SK-MEL-5 (cell line): Measurements from ENCODE around the gene OR5J2. TPM values are rescaled to one million over a fixed set of nuclear protein-coding genes. Genes with fewer than 3 reads are reported as not detected.
"Not testable (repeated sequence)": the region's sequence is repeated elsewhere in the genome, so short reads cannot be mapped to it uniquely, and the experiment has no call there.

ENCODE experiments used
- DNase-seq: peaks from one replicate; pipeline ENCODE4 v3.0.0-alpha.2; 2016; ENCODE audit warnings: low read depth, low spot score
- in situ Hi-C: cut with HindIII; loops from 2 replicates; pipeline ENCODE4 v1.10.0; 2016; ENCODE audit warnings: low sequenced_read_pairs, high pct_unique_total_duplicates, low pct_unique_long_range_greater_than_20kb
- polyA plus RNA-seq, 2 experiments: library from polyadenylated mRNA; depleted of rRNA; stranded (reverse); fragments of >200 nt; gene quantifications; 2 replicates each; pipeline ENCODE4 v1.2.3, GENCODE V29; 2015
- total RNA-seq: library from RNA; depleted of rRNA; stranded (reverse); fragments of >200 nt; shearing (Covaris generic); gene quantifications from 2 replicates; pipeline ENCODE4 v1.2.3, GENCODE V29; 2014; rRNA removed

Gene OR5J2
- 0.82 and 1.0 TPM in 2 replicates for total RNA-seq
- polyA plus RNA-seq (2015; cell fraction: cytosol; rRNA removed): 0.18 TPM in 1 of 2 replicates, not detected in the other
- 6.6 and 9.2 TPM in 2 replicates for polyA plus RNA-seq (2015; cell fraction: nucleus; rRNA removed)

DNA sequence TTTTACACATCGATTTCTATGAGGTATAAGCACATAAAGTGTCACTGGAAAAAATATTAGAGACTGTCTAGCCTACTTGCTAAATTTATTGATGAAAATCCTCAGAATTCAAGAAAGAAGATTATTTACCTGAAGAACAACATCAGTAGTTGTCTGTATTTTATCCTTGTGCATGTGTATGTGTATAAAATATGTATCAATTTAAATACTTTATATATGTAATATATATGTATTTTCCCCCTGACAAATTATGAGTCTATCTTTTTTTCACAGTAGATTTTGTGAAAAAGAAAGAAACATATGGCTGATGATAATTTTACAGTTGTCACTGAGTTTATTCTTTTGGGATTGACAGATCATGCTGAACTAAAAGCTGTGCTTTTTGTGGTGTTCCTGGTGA lies at the start of gene OR5J2:
TSS of gene OR5J2 (plus strand) at position 301 of the 400 bp plus-strand sequence. CDS start at position 301, 0 bp downstream.
- in situ Hi-C loops: no loop called here

DNA sequence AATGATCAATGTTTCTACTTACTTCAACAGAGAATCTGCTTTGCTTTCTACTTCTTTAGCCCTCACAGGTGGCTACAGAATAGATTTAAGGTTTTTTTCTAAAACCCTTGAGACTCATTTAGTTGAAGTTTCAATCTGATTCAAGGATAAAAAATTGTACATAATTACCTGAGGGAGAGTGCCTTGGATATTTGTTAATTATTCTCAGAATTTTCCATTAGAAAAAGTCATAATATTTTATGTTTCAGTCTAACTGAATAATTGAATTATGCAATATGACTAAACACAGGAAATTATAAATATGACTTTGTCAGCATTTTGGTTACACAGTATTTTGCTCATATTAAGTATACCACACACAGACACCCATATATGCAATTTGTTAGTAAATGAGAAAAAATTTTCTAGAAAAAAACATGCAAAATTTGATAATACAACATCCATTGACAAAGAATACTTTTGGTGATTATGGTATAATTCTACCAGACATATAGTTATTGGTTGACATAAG lies 36.2 kb upstream of the OR5J2 start, which contains the start of gene OR8J3:
TSS of gene OR8J3 (minus strand) at position 51 of the 511 bp plus-strand sequence. CDS start 2,483 bp downstream, outside the sequence.
- in situ Hi-C loops: no loop called here
- no peak for DNase-seq

More for the DNA sequence above, at the start of gene OR5J2:
- DNase-seq: no peak

DNA sequence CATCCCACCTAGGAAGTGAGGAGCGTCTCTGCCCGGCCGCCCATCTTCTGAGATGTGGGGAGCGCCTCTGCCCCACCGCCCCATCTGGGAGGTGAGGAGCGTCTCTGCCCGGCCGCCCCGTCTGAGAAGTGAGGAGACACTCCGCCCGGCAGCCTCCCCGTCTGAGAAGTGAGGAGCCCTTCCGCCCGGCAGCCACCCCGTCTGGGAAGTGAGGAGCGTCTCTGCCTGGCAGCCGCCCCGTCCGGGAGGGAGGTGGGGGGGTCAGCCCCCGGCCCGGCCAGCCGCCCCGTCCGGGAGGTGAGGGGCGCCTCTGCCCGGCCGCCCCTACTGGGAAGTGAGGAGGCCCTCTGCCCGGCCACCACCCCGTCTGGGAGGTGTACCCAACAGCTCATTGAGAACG lies 32.7 kb upstream of the OR5J2 start:
- in situ Hi-C loops, DNase-seq: not testable (repeated sequence)

DNA sequence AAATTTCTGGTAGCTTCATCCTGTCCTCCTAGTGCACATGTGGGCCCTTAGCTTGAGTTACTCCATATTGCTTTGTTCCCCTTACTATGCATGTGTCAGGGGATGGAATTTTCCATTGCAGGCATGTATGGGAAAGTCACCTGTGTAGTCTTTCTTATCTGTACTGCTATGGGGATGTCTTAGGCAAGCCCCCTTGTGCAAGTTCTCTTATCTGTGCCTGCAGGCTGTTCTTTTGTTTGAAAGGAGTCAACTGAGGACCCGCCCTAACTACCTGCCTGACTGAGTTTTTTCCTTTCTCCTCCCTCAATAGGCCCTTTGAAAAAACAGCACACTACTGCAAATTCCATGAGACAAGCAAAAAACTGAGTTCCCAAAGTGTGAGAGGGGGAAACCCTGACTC lies 25.0 kb upstream of the OR5J2 start:
- in situ Hi-C loops: no loop called here
- DNase-seq: no peak

DNA sequence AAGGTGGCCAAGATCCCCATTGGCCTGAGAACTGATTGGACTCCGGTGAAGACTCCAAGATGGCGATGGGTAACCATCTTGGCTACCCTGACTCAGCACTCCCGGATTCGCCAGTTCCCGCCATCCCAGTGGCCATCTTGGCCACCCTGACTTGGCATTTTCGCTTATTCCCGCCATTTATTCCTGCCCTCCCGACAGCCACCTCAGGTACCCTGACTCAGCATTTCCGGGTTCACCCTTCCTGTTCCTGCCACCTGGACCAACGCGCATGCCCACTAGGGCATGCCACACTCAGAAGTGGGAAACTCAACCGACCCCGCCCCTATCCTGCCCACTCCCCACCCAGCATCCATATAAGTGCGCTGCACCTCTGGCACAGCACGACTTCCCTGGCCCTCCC lies 24.1 kb upstream of the OR5J2 start:
- DNase-seq: no peak
- in situ Hi-C loops: no loop called here

DNA sequence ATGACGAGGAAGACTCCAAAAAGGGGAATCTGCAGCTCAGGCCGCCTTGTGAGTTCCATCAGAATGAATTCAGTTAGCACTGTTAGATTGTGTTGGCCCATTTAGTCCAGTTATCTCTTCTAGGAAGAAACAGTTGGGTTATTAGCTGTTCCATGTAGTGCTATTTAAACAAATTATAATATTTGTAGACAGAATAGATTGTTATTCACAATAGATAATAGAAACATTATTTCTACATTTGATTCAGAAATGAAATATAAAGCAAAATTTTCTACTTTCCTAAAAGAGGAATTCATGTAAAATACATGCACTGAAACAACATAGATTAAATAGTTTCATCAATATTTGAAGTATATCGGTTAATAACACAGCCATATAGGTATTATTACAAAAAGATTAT lies 16.2 kb upstream of the OR5J2 start, which contains the start of gene OR8K5:
TSS of gene OR8K5 (minus strand) at position 101 of the 400 bp plus-strand sequence. CDS start at position 101, 0 bp downstream.
- DNase-seq: no peak
- in situ Hi-C loops: no loop called here

DNA sequence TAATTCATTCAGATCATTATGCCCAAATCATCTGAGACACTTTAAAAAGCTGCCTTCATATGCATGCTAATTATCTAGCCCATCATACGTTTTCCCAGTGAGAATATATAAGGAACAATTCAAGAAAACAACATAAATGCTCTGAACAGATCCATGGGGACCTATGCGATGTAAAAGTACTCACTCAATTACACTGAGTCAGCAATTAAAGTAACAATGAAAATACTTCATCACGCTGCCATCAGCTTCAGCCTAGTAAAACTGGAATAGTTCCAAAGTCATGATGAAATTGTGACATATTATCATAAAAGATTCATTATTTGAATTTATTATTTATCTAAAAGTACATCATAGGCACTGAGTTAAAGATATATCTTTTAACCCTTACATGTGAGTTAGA lies 12.6 kb upstream of the OR5J2 start:
- no peak for DNase-seq
- in situ Hi-C loops: no loop called here

DNA sequence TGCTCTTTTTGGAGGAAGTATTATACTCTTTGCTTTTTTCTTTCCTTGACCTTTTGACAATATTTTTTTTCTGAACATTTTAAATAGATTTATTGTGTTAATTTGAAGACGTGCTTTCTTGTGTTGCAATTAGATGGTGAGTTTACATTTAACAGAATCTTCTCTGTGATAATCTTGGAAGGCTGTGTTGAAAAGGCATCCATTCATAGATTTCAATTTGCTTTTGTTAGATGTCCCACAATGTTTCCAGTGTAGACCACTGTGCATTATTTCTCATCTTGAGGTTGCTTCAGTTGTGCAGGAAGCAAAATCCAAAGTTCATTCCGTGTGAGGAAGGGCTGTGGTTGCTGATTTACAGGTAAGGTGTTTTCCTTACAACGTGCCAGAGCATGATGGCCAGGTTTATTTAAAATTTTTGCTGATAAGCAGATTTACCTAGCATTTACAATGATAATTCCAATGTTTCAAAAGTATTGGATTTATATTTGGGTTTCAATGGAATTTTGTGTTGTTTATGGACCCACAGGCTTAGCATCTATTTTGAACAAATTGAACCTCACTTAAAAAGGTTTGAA lies 4.1 kb upstream of the OR5J2 start:
- in situ Hi-C loops: no loop called here
- peak; percentile 92 for DNase-seq

DNA sequence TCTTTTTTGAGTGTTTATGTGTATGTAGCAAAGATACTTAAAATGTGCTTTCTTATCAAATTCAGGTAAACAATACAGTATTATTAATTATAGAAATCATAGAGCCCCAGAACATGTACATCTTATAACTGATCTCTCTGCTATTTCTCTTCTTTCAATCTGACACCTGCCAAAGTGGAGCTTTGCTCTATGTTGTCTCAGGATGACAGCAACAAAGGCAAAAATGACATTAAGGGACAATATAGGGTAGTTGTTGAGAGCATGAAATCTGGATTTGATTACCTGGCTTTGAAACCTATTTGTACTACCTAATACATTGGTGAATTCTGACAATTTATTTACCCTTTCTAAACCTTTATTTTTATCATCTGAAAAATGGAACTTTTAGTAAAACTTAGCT lies 7.0 kb downstream of the OR5J2 start:
- in situ Hi-C loops: no loop called here
- no peak for DNase-seq

DNA sequence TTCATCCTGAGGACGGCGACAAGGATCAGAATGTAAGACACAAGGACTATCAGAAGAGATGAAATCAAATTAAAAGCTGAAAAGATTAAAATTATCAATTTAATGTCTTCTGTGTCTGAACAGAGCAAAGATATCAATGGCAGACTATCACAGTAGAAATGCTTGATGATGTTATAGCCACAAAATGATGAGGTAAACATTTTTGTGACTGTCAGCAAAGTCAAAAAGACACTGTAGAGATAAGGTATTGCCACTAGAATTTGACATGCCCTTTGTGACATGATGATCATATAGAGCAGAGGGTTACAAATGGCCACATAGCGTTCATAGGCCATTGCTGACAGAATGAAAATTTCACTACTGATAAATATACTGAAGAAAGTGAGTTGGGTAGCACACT lies 12.2 kb downstream of the OR5J2 start:
- no peak for DNase-seq
- in situ Hi-C loops: no loop called here

DNA sequence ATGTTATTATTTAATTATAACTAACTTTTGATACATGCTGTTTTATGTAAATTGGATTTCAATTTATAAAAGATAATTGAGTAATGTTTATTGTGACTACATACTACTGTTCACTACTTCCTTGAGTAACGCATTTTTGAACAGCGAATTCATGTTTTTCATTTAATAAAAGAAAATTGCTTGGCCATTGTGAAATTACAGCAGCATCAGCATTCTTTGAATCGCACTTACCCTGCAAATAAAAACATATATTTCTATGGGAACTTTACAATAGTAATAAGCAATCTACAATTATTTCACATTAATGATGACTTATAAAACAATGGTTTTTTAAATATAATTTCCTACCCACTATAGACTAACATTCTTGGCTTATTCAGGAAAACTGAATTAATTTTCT lies 20.3 kb downstream of the OR5J2 start:
- in situ Hi-C loops: no loop called here
- no peak for DNase-seq

DNA sequence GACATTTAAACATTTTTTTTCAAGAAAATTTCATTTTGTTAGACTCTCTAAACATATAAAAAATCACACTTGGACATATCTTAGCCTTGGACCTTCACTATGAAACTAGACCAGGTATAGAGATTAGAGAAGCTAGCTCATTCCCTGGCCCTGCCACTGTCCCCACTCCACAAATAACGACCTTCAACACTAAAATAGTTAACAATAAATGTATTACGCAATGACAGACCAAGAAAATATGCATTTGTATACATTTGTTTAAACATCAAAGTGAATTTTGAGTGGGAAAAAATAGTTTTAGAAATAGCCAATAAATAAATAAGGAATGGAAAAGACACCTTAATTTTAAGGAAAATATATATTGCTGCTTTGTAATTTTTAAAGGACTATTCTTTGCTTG lies 20.9 kb downstream of the OR5J2 start:
- in situ Hi-C loops: no loop called here

DNA sequence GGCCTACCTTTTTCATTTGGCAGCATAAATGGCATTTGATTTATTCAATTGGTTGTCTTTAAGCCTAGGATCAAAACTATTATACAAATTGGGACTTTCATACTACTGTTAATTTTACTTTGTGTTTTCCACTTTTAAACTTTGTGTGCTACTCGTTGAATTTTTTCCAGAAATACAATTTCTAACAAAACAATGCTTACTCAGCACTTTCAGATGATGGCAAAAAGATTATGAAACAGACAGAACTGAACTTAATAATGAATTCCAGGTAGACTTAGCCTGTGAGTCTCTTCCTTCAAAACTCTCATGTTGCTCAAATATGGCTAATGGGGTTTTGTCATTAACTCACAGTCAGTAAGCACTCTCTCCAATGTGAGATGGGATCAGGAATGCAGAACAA lies 31.4 kb downstream of the OR5J2 start:
- in situ Hi-C loops: no loop called here

More for the DNA sequence above, 20.9 kb downstream of the OR5J2 start:
- DNase-seq: no peak

DNA sequence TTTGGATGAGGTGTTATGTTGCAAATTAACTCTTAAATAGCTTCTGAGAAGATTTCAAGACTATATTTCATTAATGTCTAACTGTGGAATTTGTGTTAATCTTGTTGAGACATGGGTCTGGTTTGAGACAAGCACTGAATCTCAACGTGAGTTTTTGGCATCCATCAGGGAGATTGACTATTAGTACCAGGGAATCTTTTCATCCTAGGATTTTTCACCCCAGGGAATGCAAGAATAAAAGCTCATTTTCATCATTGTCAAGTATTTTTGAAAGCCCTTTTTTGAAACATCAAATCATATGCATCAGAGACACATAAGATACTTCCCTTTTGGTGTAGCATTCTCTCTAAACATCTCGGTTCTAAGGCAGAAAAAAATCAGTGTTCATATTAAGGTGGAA lies 38.1 kb downstream of the OR5J2 start:
- in situ Hi-C loops: no loop called here

More for the DNA sequence above, 31.4 kb downstream of the OR5J2 start:
- no peak for DNase-seq

DNA sequence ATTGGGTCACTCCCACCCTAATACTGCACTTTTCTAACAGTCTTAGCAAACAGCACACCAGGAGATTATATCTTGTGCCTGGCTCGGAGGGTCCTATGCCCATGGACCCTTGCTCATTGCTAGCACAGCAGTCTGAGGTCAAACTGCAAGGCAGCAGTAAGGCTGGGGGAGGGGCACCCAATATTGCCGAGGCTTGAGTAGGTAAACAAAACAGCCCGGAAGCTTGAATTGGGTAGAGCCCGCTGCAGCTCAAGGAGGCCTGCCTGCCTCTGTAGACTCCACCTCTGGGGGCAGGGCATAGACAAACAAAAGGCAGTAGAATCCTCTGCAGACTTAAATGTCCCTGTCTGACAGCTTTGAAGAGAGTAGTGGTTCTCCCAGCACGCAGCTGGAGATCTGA lies 43.3 kb downstream of the OR5J2 start:
- DNase-seq, in situ Hi-C loops: not testable (repeated sequence)

More for the DNA sequence above, 38.1 kb downstream of the OR5J2 start:
- no peak for DNase-seq

Other genes starting within 250 kb of the OR5J2 start
- not detected in 2 replicates for gene OR5I1, start 240.2 kb upstream of the OR5J2 start, total RNA-seq
- not detected in 2 replicates for gene OR10AG1, start 206.7 kb upstream of the OR5J2 start, total RNA-seq
- gene OR5F1, start 182.0 kb upstream of the OR5J2 start, total RNA-seq: not detected in 2 replicates
- not detected in 2 replicates for gene OR5AS1, start 149.0 kb upstream of the OR5J2 start, total RNA-seq
- gene OR8I2, start 83.3 kb upstream of the OR5J2 start, total RNA-seq: not detected in 2 replicates
- not detected in 2 replicates for gene OR8H2, start 72.9 kb upstream of the OR5J2 start, total RNA-seq
- not detected in 2 replicates for gene OR8H3, start 54.2 kb upstream of the OR5J2 start, total RNA-seq
- gene OR8J3, start 36.4 kb upstream of the OR5J2 start, total RNA-seq: not detected in 2 replicates
- not detected in 2 replicates for gene OR8K5, start 16.3 kb upstream of the OR5J2 start, total RNA-seq
- not detected in 2 replicates for gene OR5T2, start 57.6 kb downstream of the OR5J2 start, total RNA-seq
- not detected in 2 replicates for gene OR5T3, start 75.6 kb downstream of the OR5J2 start, total RNA-seq
- gene OR5T1, start 97.5 kb downstream of the OR5J2 start, total RNA-seq: not detected in 2 replicates
- not detected in 2 replicates for gene OR8H1, start 115.6 kb downstream of the OR5J2 start, total RNA-seq
- gene OR8K3, start 138.5 kb downstream of the OR5J2 start, total RNA-seq: not detected in 2 replicates
- gene OR8K1, start 169.4 kb downstream of the OR5J2 start, total RNA-seq: not detected in 2 replicates
- not detected in 2 replicates for gene OR8J1, start 177.7 kb downstream of the OR5J2 start, total RNA-seq
- not detected in 2 replicates for gene OR8U1, start 199.0 kb downstream of the OR5J2 start, total RNA-seq
- not detected in 2 replicates for gene OR5AL1, start 236.1 kb downstream of the OR5J2 start, total RNA-seq